NK-92 treated with Interleukin-12 subunit alpha and Interleukin-12 subunit beta, amount 100 ng/mL, for 24 hours (cell line): ENCODE results near the gene LGALS7.
"Not testable (repeated sequence)": the region's sequence is repeated elsewhere in the genome, so short reads cannot be mapped to it uniquely, and the experiment has no call there.

Experiments
- DNase-seq: peaks from one replicate; lab custom pipeline; 2025; lab: John Stamatoyannopoulos, UW

LGALS7 gene

DNA sequence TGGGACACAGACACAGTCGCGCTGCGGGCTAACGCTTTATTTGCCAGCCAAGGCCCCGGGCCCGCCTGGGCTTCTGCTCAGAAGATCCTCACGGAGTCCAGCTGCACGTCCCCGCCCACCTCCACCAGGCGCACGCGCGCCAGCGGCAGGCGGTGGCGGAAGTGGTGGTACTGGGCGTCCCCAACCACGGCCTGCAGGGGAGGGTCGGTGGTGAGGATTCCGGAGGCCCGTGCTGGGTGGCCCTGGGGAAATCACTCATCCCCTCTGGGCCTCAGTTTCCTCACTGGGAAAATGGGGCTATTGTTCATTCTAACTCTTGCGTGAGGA lies 2.4 kb downstream of the LGALS7 start:
- not testable (repeated sequence) for DNase-seq

DNA sequence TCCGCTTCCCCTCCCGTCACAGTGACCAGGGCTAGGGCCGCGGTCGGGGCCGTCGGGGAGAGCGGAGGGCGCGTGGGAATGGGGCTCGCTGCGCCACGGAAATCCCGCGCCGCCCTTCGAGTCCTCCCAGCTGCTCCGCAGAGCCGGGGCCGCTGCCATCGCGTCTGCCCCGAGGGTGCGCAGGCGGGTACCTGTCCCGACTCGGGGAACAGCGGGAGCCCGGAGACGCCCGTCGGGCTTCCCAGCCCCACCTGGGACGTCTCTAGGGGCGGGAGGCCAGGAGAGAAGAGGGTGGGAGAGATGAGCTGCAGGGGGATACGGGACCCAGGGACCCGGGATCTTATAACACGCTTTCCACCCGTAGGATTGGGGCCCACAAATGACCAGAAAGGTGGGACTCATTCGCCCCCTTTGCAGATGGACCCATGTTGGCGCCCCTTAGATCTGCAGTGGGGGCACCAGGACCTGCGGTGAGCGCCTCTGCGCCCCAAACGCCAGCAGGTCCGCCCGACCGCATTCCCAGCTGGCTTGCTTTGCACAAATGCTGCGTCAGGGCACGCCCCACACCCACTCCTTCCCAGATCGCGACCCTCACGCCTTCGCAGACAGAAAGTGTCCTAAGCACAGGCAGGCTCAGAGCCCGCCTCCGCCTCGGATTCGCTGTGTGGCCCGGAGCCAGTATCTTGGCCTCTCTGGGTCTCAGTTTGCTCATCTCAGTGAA lies 2.9 kb downstream of the LGALS7 start:
- not testable (repeated sequence) for DNase-seq

DNA sequence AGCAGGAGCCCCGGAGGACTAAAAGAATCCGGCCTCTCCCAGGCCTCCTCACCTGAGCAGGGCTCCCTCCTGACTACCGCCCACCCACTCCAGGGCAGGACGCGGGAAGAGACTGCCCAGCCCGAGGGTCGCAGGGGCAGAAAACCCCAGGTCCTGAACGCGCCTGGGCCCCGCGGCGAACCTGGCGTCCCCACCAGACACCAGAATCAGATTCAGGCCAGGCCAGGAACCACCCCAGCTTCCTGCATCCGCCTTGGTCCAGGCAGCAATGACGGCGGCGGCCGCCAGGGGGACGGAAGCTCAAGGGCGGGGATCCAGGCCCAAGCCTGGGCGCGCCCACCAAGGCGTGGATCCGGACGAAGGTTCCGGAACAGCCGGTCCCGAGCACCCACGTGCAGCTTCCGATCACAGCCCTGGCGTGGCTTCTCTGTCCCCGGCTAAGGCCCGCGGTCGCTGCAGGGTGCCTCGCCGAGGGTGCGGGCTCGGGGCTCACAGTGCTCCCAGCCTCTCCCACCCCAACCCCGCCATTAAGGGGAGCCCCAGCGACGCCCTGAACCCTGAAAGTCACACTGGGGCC lies 3.6 kb downstream of the LGALS7 start:
- no peak for DNase-seq

DNA sequence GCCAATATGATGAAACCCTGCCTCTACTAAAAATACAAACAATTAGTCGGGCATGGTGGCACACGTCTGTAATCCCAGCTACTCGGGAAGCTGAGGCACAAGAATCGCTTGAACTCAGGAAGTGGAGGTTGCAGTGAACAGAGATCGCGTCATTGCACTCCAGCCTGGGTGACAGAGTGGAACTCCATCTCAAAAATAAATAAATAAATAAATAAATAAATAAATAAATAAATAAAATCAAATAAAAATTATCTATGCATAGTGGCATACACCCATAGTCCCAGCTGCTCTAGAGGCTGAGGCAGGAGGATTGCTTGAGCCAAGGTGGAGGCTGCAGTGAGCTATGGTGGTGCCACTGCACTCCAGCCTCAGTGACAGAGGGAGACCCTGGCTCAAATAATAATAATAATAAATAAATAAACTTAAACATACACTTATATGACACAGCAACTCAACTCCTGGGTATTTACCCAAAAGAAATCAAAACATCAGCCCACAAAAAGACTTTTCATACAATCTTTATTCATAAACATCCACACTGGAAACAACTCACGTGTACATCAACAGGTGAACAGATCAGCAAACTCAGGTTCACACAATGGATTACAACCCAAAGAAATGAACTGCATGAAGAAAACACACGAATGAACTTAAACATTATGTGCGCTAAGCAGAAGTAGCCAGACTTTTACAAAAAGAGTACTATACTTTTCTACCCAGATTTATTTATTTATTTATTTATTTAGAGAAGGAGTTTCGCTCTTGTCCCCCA lies 6.9 kb downstream of the LGALS7 start:
- no peak for DNase-seq

DNA sequence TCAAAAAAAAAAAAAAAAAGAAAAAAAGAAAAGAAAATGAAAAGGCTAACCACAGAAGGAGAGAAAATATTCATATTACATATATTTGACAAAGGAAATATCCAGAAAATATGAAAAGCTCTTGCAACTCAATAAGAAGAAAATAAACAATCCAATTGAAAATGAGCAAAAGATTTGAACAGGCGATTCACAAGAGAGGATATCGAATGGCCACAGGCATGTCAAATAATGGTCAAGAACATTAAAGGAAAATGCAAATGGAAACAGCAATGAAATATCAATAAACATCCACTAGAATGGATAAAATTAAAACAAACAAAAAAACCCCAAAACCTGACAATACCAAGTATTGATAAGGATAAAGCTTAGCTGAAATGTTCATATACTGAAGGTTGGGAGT lies 8.1 kb downstream of the LGALS7 start:
- DNase-seq: no peak

DNA sequence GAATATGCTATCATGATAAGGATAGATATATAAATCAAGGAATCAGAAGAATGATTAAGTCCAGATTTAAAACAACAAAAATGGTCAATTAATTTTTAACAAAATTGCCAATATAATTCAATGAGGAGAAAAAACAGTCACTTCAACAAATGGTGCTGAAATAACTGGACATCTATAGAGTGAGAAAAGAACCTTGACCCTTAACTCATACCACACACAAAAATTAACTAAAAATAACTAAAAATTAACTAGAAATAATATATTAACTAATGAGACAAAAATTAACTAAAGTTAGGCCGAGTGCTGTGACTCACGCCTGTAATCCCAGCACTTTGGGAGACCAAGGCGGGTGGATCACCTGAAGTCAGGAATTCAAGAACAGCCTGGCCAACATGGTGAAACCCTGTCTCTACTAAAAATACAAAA lies 9.5 kb downstream of the LGALS7 start:
- no peak for DNase-seq

DNA sequence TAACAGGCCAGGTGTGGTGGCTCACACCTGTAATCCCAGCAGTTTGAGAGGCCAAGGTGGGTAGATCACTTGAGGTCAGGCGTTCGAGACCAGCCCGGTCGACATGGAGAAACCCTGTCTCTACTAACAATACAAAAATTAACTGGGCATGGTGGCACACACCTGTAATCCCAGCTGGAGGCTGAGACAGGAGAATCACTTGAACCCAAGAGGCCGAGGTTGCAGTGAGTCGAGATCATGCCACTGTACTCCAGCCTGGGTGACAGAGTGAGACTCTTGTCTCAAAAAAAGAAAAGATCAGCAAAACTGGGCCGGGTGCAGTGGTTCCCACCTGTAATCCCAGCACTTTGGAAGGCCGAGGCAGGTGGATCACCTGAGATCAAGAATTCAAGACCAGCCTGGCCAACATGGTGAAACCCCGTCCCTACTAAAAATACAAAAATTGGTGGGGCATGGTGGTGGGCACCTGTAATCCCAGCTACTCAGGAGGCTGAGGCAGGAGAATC lies 11.4 kb downstream of the LGALS7 start:
- not testable (repeated sequence) for DNase-seq

DNA sequence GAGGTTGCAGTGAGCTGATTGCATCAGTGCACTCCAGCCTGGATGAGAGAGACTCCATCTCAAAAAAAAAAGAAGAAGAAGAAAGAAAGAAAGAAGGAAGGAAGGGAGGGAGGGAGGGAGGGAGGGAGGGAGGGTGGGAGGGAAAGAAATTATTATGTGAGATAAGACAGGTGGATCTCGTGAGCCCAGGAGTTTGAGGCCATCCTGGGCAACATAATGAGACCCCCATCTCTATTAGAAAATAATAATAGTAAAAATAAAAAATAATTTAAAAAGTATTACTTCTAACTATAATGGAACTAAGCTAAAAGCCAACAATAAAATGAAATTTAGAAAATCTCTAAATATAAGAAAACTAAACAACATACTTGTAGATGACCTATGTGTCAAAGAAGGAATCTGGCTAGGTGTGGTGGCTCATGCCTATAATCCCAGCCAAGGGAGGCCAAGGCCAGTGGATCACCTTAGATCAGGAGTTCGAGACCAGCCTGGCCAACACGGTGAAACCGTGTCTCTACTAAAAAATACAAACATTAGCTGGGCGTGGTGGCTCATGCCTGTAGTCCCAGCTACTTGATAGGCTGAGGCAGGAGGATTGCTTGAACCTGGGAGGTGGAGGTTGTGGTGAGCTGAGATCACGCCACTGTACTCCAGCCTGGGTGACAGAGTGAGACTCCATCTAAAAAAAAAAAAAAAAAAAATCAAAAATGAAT lies 12.4 kb downstream of the LGALS7 start:
- DNase-seq: not testable (repeated sequence)

DNA sequence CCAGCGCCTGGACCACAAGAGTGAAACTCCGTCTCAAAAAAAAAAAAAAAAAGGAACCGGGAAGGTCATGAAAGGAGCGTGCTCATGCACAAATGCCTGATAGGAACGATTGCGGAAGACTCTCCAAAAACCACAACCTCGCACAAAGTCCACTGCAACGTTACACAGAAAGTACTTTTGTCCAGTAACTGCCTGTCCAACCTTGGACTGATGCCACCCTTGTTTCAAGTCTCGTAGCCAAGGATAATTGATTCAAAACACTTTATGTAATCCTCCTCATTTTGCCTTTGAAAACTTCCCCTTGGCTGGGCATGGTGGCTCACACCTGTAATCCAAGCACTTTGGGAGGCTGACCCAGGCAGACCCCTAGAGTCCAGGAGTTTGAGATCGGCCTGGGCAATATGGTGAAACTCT lies 13.7 kb downstream of the LGALS7 start:
- DNase-seq: no peak

DNA sequence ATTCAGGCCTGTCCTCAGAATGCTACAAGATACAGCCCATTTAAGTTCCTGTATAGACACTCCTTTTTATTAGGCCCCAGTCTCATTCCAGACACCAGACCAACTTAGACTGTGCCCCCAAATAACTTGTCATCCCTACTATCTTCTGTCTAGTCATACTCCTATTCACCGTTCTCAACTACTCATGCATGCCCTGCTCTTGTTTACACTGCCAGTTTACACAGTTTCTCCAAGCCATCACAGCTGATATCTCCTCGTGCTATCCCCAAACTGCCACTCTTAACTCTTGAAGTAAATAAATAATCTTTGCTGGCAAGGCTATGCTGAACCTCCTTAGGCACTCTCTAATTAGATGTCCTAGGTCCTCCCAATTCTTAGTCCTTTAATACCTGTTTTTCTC lies 19.1 kb downstream of the LGALS7 start:
- not testable (repeated sequence) for DNase-seq

DNA sequence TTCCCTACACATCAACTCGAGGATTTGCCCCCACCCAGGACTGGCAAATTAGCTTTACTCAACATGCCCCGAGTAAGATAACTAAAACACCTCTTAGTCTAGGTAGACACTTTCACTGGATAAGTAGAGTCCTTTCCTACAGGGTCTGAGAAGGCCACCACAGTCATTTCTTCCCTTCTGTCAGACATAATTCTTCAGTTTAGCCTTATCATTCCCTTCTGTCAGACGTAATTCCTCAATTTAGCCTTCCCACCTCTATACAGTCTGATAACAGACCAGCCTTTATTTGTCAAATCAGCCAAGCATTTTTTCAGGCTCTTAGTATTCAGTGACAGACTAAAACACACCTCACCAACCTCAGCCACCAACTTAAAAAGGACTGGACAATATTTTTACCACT lies 19.5 kb downstream of the LGALS7 start:
- DNase-seq: not testable (repeated sequence)

DNA sequence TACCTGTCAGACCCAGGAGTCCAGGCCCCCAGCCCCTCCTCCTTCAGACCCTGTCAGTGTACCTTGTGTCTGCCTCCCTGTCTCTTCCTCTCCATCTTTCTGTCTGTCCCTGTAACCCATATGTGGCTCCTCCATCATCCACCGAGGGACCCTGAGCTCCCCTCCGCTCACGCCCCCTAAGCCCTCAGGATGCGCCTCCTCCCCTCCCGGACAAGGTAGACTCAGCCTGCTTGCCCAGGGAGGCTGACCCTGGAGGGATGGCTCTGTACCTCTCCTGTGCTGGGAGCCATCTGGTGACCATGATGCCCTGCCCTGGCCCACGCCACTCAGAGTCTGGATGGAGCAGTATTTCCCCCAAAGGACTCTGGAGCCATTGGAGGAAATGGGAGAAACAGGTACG lies 28.0 kb downstream of the LGALS7 start:
- DNase-seq: no peak

DNA sequence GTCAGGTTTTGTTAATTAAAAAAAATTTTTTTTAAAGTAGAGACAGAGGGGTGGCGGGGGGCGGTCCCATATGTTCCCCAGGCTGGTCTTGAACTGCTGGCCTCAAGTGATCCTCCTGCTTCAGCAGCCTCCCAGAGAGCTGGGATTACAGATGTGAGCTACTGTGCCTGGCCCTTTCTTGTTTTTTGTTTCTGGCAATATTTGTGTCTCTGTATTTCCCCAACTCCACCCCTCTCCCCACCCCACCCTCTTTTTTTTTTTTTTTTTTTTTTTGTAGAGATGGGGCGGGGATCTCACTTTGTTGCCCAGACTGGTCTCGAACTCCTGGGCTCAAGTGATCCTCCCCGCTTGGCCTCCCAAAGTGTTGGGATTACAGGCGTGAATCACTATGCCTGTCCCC lies 28.4 kb downstream of the LGALS7 start:
- DNase-seq: no peak

DNA sequence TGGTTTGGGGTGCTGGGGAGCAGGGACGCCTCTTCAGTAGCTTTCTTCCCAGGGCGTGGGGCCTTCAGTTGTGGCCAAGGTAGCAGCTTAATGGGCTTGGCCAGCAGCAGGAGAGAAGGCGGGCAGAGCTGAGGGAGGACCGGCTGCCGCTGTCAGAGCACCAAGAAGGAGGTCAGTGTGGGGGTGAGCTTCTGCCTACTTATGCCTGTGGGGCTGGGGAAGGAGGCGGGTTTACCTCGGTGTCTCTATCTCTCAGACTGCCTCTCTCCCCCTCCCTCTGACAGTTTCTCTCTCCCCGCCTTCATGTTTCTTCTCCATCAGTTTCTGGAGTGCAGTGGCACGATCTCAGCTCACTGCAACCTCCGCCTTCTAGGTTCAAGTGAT lies 29.0 kb downstream of the LGALS7 start, which contains the start of gene CAPN12:
Gene CAPN12 (minus strand): TSS at position 177 of the 384 bp plus-strand sequence. CDS start 309 bp downstream, outside the sequence.
- DNase-seq: no peak

DNA sequence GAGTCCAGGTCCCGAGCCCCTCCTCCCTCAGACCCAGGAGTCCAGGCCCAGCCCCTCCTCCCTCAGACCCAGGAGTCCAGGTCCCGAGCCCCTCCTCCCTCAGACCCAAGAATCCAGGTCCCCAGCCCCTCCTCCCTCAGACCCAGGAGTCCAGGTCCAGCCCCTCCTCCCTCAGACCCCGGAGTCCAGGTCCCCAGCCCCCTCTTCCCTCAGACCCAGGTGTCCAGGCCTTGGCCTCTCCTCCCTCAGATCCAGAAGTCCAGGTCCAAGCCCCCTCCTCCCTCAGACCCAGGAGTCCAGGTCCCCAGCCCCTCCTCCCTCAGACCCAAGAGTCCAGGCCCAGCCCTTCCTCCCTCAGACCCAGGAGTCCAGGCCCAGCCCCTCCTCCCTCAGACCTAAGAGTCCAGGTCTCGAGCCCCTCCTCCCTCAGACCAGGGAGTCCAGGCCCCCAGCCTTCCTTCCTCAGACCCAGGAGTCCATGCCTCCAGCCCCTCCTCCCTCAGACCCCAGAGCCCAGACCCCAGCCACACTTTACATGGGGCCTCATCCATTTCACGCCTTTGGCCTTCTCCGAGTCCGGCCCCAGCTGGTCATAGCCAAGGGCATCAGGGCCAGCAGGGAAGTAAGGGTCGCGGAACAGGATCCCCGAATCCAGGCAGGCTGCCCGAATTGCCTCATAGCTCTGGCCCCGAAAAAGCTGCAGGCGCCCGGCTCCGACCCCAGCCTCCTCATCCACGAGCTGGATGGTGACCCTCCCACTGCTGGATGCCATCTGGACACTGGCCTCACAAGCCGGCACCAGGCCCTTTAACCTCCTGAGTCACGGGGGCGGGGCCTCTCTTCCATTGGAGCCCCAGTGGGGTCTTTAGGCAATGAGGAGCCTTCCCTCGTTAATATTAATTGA lies 29.7 kb downstream of the LGALS7 start:
- no peak for DNase-seq

DNA sequence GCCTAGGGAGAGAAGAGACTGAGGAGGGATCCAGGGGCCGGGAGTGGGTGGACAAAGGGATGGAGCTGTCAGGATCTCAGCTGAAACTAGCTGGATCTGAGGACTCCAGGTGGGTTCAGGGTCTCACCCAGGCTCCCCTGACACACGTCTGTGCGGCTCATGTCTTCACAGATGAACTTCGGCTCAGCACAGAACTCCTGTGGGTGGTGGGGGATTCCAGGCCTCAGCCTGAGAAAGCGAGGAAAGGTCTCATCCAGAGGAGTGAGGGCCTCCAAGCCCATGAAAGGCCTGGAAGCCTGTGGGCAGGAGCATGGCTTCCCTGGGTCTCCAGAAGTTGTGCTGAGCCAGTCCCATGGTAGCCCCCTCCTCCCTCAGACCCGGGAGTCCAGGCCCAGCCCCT lies 30.4 kb downstream of the LGALS7 start:
- DNase-seq: no peak

DNA sequence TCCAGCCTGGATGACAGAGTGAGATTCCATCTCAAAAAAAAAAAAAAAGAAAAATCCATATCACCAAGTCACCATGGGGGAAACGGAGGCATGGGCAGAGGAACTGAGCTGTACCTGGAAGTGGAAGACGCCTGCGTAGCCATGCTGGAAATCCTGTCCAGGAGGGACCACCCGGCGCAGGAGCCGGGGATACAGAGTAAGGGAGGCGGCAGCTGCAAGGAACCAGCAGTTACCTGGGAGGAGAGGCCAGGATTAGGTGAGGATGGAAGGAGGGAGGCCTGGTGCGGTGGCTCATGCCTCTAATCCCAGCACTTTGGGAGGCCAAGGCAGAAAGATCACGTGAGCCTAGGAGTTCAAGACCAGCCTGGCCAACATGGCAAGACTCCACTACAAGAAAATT lies 31.0 kb downstream of the LGALS7 start:
- DNase-seq: no peak

DNA sequence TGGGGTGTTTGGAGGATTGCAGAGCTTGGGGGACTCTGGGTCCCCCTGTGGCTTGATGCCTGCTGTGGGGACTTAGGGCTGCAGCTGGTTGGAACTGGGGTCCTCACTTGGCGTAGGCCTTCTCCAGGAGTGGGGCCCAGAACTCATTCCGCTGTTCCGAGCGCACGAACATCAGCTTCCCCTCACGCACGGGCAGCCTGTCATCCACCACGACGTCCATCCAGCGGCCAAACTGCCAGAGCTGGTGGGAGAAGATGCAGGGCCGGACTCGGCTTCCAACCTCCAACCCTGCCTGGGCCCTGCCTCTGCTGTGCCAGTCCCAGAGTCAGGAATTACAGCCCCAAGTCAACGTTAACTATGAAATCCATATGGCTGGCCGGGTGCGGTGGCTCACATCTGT lies 31.6 kb downstream of the LGALS7 start:
- no peak for DNase-seq

DNA sequence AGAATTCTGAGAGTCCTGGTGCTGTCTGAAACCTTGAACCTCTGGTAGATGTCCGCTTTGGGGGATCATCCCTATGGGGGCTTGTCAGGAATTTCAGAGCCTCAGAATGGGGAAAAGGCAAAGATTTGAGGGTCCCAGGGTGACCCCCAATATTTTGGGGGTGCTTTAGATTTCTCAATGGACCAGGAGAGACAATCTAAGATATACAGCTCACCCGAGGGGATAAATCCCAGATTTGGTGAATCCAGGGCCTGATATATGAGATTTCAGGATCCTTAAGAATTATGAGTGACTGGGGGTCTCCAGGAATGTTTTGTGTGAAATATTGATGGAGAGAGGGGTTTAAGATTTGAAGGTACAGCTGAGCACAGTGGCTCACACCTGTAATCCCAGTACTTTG lies 32.4 kb downstream of the LGALS7 start:
- DNase-seq: no peak

DNA sequence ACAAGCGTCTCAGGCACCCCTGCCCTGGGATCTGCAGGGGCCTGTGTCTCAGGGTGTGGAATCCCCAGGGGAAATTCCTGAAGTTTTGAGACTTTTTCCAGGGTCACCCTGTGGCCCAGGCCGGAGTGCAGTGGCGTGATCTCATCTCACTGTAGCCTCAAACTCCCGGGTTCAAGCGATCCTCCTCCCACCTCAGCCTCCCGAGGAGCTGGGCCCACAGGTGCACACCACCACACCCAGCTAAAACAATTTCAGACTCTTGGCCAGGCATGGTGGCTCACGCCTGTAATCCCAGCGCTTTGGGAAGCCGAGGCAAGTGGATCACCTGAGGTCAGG lies 33.1 kb downstream of the LGALS7 start:
- DNase-seq: no peak

DNA sequence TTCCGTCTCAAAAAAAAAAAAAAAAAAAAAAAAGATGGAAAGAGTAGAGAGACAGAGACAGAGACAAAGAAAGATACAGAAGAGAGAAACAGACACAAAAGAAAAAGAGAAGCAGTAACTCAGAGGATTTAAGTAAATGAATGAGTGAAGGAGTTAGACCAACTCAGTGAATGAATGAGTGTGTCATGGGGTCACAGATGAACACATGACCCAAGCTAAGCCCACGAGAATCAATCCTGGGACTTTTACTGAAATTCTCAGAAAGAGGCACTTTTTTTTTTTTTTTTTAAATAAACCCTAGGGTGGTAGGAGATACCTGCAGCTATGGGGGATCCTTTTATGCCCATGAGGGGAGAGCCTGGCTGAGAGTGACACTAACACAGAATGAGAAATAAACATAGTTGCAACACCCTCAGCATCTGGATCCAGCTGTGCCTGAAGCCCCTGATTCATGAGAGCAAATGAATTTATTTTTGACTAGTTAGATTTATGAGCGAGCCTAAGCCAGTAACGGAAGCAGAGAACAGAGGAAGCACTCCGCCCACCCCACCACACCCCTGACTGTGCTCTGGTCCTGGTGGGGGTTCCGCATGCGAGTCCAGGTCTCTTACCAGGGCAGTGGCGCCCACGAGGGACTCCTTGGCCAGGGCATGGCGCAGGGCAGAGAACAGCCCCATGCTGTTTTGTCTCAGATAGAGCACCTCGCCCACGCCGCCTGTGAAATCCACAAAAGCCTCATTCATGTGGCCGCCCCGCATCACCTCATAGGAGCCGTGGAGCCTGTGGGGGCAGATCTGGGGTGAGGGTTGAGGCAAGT lies 33.7 kb downstream of the LGALS7 start:
- DNase-seq: no peak
